Upper lobe of right lung (tissue), 1 donor: ENCODE data around the gene ANK2. TPM values are rescaled to one million over a fixed set of nuclear protein-coding genes. Genes with fewer than 3 reads are reported as not detected.

Experiments
- ATAC-seq: fragments of 200-7000 bp; cut with Tn5 transposase; one replicate; pipeline ENCODE4 v1.9.1; 2020; ENCODE audit warnings: mild to moderate bottlenecking, moderate library complexity
- DNase-seq: peaks from one replicate; pipeline ENCODE4 v3.0.0-alpha.2; 2020
- H3K27ac ChIP-seq: fragments of 200-600 bp; one replicate; pipeline ENCODE4 v1.8.0; 2022
- H3K27me3 ChIP-seq: fragments of 200-600 bp; one replicate; pipeline ENCODE4 v1.8.0; 2022; ENCODE audit warnings: mild to moderate bottlenecking
- H3K36me3 ChIP-seq: fragments of 200-600 bp; one replicate; pipeline ENCODE4 v1.8.0; 2022
- H3K4me1 ChIP-seq: fragments of 200-600 bp; one replicate; pipeline ENCODE4 v1.8.0; 2022
- H3K4me3 ChIP-seq: fragments of 200-600 bp; one replicate; pipeline ENCODE4 v1.8.0; 2022; ENCODE audit warnings: mild to moderate bottlenecking
- H3K9me3 ChIP-seq: fragments of 200-600 bp; one replicate; pipeline ENCODE4 v1.8.0; 2022
- CTCF ChIP-seq: fragments of 200-600 bp; IDR thresholded peaks from one replicate; pipeline ENCODE4 v1.8.0; 2022; ENCODE audit warnings: antibody characterized with exemption
- intact Hi-C: fragments of 100-400 bp; cut with DNase I; formaldehyde crosslinking; loops from one replicate; pipeline ENCODE4 v1.11.0; 2022
- total RNA-seq: library from RNA; stranded (reverse); fragmentation: NEBNext Ultra II Directional; extraction: Animal tissue kit (Norgen Biotek cat#: 25700); gene quantifications from one replicate; pipeline ENCODE4 v1.2.1, GENCODE V29; 2021
- donor health status: DM: no; HTN: yes; CAD: no; lungs with severe emphysema.

ANK2 gene
- total RNA-seq, 1 donor from 2014 or later = 12.0 TPM

- Histone ChIP-seq H3K4me1 (no peaks in the 10 kb centered on the region), H3K9me3 (no peaks in the 10 kb centered on the region), H3K36me3 (no peaks in the 10 kb centered on the region), H3K27ac (no peak overlapping the region), H3K4me3 (no peak overlapping the region), H3K27me3 (no peaks in the 10 kb centered on the region)
- ATAC-seq (no peak), DNase-seq (no peak)
- no peak for TF ChIP-seq CTCF
- intact Hi-C loops = no loop called here
Observed at GRCh38 chr4:113371111-113371510, 321.7 kb downstream of the ANK2 start.

- no peaks in the 10 kb centered on the region for H3K27me3 ChIP-seq
- DNase-seq (no peak), ATAC-seq (no peak)
- H3K4me1 ChIP-seq = no peaks in the 10 kb centered on the region
- H3K9me3 ChIP-seq = no peaks in the 10 kb centered on the region
- H3K27ac ChIP-seq = no peak overlapping the region
- TF ChIP-seq CTCF = no peak
- no peaks in the 10 kb centered on the region for H3K36me3 ChIP-seq
- H3K4me3 ChIP-seq = no peak overlapping the region
- intact Hi-C loops = no loop called here
Observed at GRCh38 chr4:113375964-113376666, 326.7 kb downstream of the ANK2 start.

- H3K4me1 ChIP-seq = peaks cover 10% of the 10 kb centered on the region
- TF ChIP-seq CTCF = no peak
- no peak overlapping the region for H3K27ac ChIP-seq
- H3K27me3 ChIP-seq = no peaks in the 10 kb centered on the region
- DNase-seq (no peak), ATAC-seq (no peak)
- no peak overlapping the region for H3K4me3 ChIP-seq
- no peaks in the 10 kb centered on the region for H3K9me3 ChIP-seq
- intact Hi-C loops = no loop called here
- no peaks in the 10 kb centered on the region for H3K36me3 ChIP-seq
Observed at GRCh38 chr4:113378836-113379235, 329.4 kb downstream of the ANK2 start.

- H3K4me3 ChIP-seq = no peak overlapping the region
- H3K36me3 ChIP-seq = no peaks in the 10 kb centered on the region
- H3K27me3 ChIP-seq = no peaks in the 10 kb centered on the region
- TF ChIP-seq CTCF = no peak
- H3K9me3 ChIP-seq = no peaks in the 10 kb centered on the region
- ATAC-seq = no peak
- H3K4me1 ChIP-seq = peaks cover 18% of the 10 kb centered on the region
- DNase-seq = no peak
- H3K27ac ChIP-seq = no peak overlapping the region
- intact Hi-C loops = no loop called here
Observed at GRCh38 chr4:113382704-113383103, 333.3 kb downstream of the ANK2 start.

GRCh38 chr4:113383111-113383785 is 333.8 kb downstream of the ANK2 start:
- peak overlapping the region; percentile 4 for H3K27ac ChIP-seq
- no peaks in the 10 kb centered on the region for H3K9me3 ChIP-seq
- no peaks in the 10 kb centered on the region for H3K36me3 ChIP-seq
- TF ChIP-seq CTCF = no peak
- DNase-seq (no peak), ATAC-seq (no peak)
- H3K4me3 ChIP-seq = no peak overlapping the region
- no peaks in the 10 kb centered on the region for H3K27me3 ChIP-seq
- H3K4me1 ChIP-seq = peaks cover 18% of the 10 kb centered on the region
- intact Hi-C loops = no loop called here
